Parathyroid adenoma (tissue), 2 donors: ENCODE data around the gene TUBGCP3.

Source experiments
- H2AFZ ChIP-seq: fragments of 300-600 bp; sonication (generic); one replicate; pipeline ENCODE4 v1.7.0; 2017; ENCODE audit warnings: antibody characterized with exemption, mild to moderate bottlenecking
- H3K27ac ChIP-seq: fragments of 300-600 bp; sonication (generic); one replicate; pipeline ENCODE4 v1.7.0; 2017
- H3K27me3 ChIP-seq: fragments of 300-600 bp; sonication (generic); one replicate; pipeline ENCODE4 v1.7.0; 2017; ENCODE audit warnings: low read length; ENCODE audit not compliant: control insufficient read depth, insufficient read depth
- H3K36me3 ChIP-seq: fragments of 300-600 bp; sonication (generic); one replicate; pipeline ENCODE4 v1.7.0; 2017; ENCODE audit warnings: low read length; ENCODE audit not compliant: control insufficient read depth, insufficient read depth
- H3K4me1 ChIP-seq: fragments of 300-600 bp; sonication (generic); one replicate; pipeline ENCODE4 v1.7.0; 2017; ENCODE audit warnings: control low read depth
- H3K4me2 ChIP-seq: fragments of 300-600 bp; sonication (generic); one replicate; pipeline ENCODE4 v1.7.0; 2017; ENCODE audit warnings: low read length
- H3K4me3 ChIP-seq: fragments of 300-600 bp; sonication (generic); one replicate; pipeline ENCODE4 v1.7.0; 2017; ENCODE audit warnings: low read depth, low read length
- H3K79me2 ChIP-seq: fragments of 300-600 bp; sonication (generic); one replicate; pipeline ENCODE4 v1.7.0; 2017; ENCODE audit warnings: control low read depth
- H3K9ac ChIP-seq: fragments of 300-600 bp; sonication (generic); one replicate; pipeline ENCODE4 v1.7.0; 2017; ENCODE audit warnings: mild to moderate bottlenecking
- H3K9me3 ChIP-seq: fragments of 300-600 bp; sonication (generic); one replicate; pipeline ENCODE4 v1.7.0; 2017; ENCODE audit warnings: low read length; ENCODE audit not compliant: control insufficient read depth
- CTCF ChIP-seq: fragments of 300-600 bp; sonication (generic); IDR thresholded peaks from one replicate; pipeline ENCODE4 v1.7.0; 2017; ENCODE audit warnings: antibody characterized with exemption, mild to moderate bottlenecking
- donor health status: primary hyperparathyroidism.

TUBGCP3 gene

GRCh38 chr13:112626124-112626523, 38.2 kb upstream of the TUBGCP3 start:
- Histone ChIP-seq H3K27me3 (no peaks in the 10 kb centered on the region), H3K36me3 (no peaks in the 10 kb centered on the region), H3K4me3 (no peak overlapping the region), H3K4me2 (no peak overlapping the region), H3K79me2 (no peaks in the 10 kb centered on the region), H3K9me3 (no peaks in the 10 kb centered on the region), H3K9ac (no peak overlapping the region), H2AFZ (no peak overlapping the region), H3K27ac (no peak overlapping the region), H3K4me1 (no peaks in the 10 kb centered on the region)
- TF ChIP-seq CTCF, result no peak

GRCh38 chr13:112625698-112626097, 37.7 kb upstream of the TUBGCP3 start:
- Histone ChIP-seq H3K4me1 (no peaks in the 10 kb centered on the region), H3K9ac (no peak overlapping the region), H3K27ac (no peak overlapping the region), H3K4me2 (no peak overlapping the region), H2AFZ (no peak overlapping the region), H3K27me3 (no peaks in the 10 kb centered on the region), H3K79me2 (no peaks in the 10 kb centered on the region), H3K36me3 (no peaks in the 10 kb centered on the region), H3K9me3 (no peaks in the 10 kb centered on the region), H3K4me3 (no peak overlapping the region)
- no peak for TF ChIP-seq CTCF

- no peak overlapping the region for H2AFZ ChIP-seq
- H3K36me3 ChIP-seq, result no peaks in the 10 kb centered on the region
- H3K79me2 ChIP-seq, result no peaks in the 10 kb centered on the region
- no peaks in the 10 kb centered on the region for H3K9me3 ChIP-seq
- no peak overlapping the region for H3K4me3 ChIP-seq
- no peak overlapping the region for H3K9ac ChIP-seq
- no peak overlapping the region for H3K27ac ChIP-seq
- no peaks in the 10 kb centered on the region for H3K4me1 ChIP-seq
- no peaks in the 10 kb centered on the region for H3K27me3 ChIP-seq
- H3K4me2 ChIP-seq, result no peak overlapping the region
- TF ChIP-seq CTCF, result no peak
Measured at GRCh38 chr13:112624602-112625430, 36.9 kb upstream of the TUBGCP3 start.

GRCh38 chr13:112624040-112624439, 36.1 kb upstream of the TUBGCP3 start:
- Histone ChIP-seq H3K4me1 (no peaks in the 10 kb centered on the region), H2AFZ (no peak overlapping the region), H3K4me3 (no peak overlapping the region), H3K9ac (no peak overlapping the region), H3K36me3 (no peaks in the 10 kb centered on the region), H3K27me3 (no peaks in the 10 kb centered on the region), H3K4me2 (no peak overlapping the region), H3K9me3 (no peaks in the 10 kb centered on the region), H3K27ac (no peak overlapping the region), H3K79me2 (no peaks in the 10 kb centered on the region)
- TF ChIP-seq CTCF, result no peak
